Stimulated activated CD8-positive, alpha-beta memory T cell treated with anti-CD3 and anti-CD28 coated beads, Interleukin-4, amount 100 ng/mL, for 24 hours (primary cell): Measurements from ENCODE around the gene DMD.
"Not testable (repeated sequence)": the region's sequence is repeated elsewhere in the genome, so short reads cannot be mapped to it uniquely, and the experiment has no call there.

Source experiments
- DNase-seq: peaks from one replicate; pipeline ENCODE4 v3.0.0-alpha.2; 2020; ENCODE audit warnings: low read depth

DMD gene

DNA sequence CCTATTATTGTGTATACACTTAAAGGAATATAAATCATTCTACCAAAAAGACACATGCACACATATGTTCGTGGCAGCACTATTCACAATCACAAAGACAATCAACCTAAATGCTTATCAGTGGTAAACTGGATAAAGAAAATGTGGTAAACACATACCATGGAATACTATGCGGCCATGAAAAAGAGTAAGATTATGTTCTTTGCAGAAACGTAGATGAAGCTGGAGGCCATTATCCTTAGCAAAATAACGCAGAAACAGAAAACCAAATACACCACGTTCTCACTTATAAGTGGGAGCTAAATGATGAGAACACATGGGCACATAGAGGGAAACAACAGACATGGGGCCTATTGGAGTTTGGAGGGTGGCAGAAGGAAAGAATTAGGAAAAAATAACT lies 593.2 kb downstream of the DMD start:
- no peak for DNase-seq

- no peak for DNase-seq
Measured at GRCh38 chrX:32614707-32615106, 596.6 kb downstream of the DMD start.

- DNase-seq, result no peak
Measured at GRCh38 chrX:32599156-32599555, 612.2 kb downstream of the DMD start.

- DNase-seq, result no peak
Measured at GRCh38 chrX:32598707-32599106, 612.6 kb downstream of the DMD start.

DNA sequence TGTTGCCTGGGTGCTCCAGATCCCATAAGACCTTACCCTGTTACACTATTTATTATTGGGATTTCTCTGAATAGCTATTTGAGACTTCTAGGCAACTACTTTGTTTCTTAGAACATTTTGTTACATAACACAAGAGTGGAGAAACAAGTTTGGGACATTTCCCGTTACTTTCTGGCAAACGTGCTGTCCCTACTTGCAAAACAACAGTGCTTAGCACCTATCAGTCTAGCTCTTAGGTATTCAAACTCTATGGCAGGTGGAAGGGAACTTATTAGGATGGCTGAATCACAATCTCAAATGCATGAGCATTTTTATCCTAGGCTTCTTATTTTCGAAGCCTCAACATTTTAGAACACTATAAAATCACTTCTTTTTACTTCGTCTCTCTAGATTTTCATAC lies 613.6 kb downstream of the DMD start:
- no peak for DNase-seq

GRCh38 chrX:32592786-32593185 lies 618.6 kb downstream of the DMD start:
- DNase-seq, result no peak

GRCh38 chrX:32591589-32591988 lies 619.8 kb downstream of the DMD start:
- no peak for DNase-seq

GRCh38 chrX:32582729-32583128 lies 628.6 kb downstream of the DMD start:
- no peak for DNase-seq

DNA sequence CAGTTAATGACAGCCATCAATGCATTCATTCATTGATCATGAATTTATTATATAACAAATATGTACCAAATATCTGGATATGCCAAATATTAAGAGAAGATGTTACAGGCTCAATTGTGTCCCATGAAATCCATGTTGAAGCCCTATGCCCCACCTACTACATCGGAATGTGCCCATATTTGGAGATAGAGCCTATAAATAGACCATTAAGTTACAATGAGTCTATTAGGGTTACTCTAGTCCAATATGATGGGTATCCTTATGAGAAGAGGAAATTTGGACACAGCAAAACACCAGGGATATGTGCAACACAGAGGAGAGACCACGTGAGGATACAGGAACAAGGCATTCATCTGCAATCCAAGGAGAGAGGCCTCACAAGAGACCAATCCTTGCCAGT lies 634.5 kb downstream of the DMD start:
- DNase-seq, result no peak

DNA sequence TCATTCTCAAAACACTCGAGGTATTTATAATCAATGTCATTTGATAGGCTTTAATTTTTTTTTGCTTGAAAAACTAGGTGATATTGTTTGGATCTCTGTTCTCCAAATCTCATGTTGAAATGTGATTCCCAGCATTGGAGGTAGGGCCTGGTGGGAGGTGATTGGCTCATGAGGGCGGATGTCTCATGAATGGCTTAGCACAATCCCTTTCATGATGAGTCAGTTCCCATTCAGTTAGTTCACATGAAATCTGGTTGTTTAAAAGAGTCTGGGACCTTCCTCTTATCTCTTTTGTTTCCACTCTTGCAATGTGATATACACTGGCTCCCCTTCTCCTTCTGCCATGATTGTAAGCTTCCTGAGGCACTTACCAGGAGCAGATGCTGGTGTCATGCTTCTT lies 638.7 kb downstream of the DMD start:
- no peak for DNase-seq

- DNase-seq, result no peak
Measured at GRCh38 chrX:32571579-32571978, 639.8 kb downstream of the DMD start.

GRCh38 chrX:32562261-32562660 lies 649.1 kb downstream of the DMD start:
- no peak for DNase-seq

DNA sequence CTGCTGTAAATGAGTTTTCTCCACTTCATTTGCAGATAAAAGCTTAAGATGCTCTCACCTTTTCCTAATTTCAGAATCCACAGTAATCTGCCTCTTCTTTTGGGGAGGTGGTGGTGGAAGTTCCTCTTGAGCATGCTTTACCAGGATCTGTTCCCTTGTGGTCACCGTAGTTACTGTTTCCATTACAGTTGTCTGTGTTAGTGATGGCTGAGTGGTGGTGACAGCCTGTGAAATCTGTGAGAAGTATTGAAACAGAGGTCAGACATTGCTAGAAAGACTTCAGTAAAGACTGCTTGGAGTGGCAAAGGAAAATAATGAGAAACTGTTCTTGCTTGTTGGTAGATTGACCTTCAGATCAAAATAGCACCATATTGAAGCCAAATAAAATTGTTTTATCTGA lies 666.2 kb downstream of the DMD start:
- DNase-seq, result no peak

- DNase-seq, result no peak
Measured at GRCh38 chrX:32538554-32538953, 672.8 kb downstream of the DMD start.

- no peak for DNase-seq
Measured at GRCh38 chrX:32533848-32534247, 677.5 kb downstream of the DMD start.

- DNase-seq, result no peak
Measured at GRCh38 chrX:32532262-32532661, 679.1 kb downstream of the DMD start.

DNA sequence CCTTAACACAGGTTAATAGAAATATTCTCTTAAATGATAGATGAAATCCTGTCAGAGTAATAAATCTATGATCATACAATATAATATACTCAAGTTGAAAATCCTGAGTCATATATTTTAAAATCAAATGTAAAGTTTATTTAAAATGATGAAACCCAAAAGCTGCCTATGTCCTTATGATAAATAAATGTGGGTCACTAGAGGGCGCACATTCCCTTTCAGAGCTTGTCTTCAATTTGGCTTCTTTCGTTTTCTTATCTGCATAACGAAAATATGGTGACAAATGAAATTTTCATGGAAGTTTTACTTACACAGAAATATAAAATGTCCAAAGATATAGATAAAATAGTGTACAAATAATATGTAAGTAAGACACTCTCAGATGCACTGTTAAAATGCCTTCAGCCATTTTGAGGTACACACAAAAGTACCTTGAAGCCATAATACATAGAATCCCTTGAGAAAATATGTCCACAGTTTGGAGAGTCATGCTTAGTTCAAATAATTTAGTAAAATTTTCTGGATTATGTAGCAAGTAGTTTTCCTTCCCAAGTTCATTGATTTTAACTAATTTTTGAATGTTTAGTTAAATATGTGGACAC lies 680.4 kb downstream of the DMD start:
- no peak for DNase-seq

DNA sequence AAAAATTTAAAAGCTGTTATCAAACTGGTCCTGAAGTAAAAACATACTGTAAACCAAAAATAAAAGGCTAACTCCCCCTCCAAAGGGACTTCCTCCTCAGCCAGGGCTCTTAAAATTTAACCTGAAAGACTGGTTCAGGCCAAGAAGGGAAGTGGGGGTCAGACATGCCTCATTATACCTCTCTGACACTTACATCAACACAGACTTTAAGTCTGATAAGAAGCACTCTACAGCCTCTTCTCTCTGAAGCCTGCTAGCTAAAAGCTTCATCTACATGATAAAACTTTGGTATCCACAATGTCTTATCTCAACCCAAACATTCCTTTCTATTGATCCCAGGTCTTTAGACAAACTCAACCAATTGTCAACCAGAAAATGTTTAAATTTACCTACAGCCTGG lies 682.9 kb downstream of the DMD start:
- DNase-seq, result not testable (repeated sequence)

GRCh38 chrX:32525234-32525633 lies 686.1 kb downstream of the DMD start:
- no peak for DNase-seq

DNA sequence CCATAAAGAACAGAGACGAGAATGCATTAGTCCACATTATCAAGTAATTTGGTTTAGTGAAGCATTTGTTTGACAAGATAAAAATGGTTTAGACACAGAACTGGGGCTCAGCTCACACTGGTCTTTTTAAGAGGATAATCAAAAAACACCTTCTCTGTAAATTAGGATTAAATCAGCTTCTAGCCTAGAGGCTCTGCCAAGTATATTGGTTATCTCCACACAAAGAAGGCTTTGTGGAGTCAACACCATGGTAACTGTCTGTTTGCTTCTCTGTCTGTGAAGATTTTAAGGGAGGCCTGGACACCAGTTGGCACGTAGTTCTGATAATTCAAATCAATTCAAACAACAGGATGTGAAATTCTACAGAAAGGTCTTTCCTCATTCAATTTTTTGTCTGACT lies 687.0 kb downstream of the DMD start:
- DNase-seq, result no peak

DNA sequence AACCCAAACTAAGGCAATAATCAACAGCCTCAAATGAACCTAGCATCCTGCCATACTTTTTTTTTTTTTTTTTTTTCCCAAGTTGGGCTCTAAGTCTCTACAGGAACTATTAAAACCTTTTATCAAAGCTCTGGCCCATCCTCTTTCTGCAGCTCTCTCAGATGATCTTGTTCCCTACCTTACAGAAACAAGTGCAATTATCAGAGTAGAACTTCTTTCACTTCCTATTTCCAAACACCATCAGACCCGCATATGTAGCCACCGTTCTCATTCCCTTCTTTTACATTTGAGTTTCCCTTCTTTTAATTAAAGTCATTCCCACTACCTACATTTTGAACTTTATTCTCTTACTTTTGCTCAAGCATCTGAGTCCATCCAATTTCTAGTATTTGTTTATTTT lies 690.6 kb downstream of the DMD start:
- DNase-seq, result no peak

DNA sequence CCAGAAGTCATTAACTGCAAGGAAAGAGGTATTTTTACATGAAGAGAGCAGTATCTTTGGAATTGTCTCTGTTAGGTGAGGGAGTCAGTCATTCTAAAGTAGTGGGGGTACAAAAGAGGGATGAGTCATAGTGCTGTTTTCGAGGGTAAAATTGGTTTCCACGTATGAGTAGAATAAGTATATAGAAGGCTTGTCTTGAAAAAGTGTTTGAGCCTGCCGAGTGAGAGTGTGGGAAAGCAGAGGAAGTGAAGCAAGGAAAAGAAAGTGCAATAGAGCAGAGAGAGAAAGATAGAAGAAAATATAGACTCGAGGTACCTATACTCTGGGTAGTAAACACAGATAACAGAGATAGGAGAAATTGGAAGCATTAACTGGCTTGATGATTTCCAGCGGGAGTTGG lies 696.4 kb downstream of the DMD start:
- DNase-seq, result no peak

GRCh38 chrX:32501606-32502005 lies 709.7 kb downstream of the DMD start:
- no peak for DNase-seq

- no peak for DNase-seq
Measured at GRCh38 chrX:32496671-32497070, 714.7 kb downstream of the DMD start.

DNA sequence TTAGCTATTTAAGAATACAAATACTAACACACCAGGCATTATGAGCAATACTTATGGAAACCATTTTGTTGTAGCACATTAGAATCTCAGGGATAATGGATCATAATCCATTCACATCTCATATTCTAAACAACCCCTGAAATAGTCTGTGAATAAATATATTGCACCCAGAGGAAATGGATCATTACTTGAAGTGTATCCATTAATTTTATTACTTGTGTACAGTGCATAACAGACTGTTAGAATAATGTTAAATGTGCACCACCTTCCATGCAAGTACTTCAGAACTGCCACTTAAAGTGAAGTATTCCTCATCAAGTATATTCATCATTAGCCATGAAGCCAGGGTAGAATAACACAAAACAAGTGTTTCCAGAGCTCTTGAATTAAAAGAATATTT lies 715.5 kb downstream of the DMD start:
- DNase-seq, result no peak
